Myocyte (in vitro differentiated cells): ENCODE measurements around the gene KIF12. TPM values are rescaled to one million over a fixed set of nuclear protein-coding genes. Genes with fewer than 3 reads are reported as not detected.

Source experiments
- DNase-seq: peaks from one replicate; pipeline ENCODE4 v3.0.0-alpha.2; 2012; ENCODE audit warnings: low read depth
- total RNA-seq: library from RNA; depleted of rRNA; stranded (reverse); fragments of >200 nt; gene quantifications from 2 replicates; pipeline ENCODE4 v1.2.3, GENCODE V29; 2014

The KIF12 gene
- total RNA-seq, 1 donor from 2014 or later: not detected

- no peak for DNase-seq
Measured at GRCh38 chr9:114107286-114108001, 8.4 kb upstream of the KIF12 start.

DNA sequence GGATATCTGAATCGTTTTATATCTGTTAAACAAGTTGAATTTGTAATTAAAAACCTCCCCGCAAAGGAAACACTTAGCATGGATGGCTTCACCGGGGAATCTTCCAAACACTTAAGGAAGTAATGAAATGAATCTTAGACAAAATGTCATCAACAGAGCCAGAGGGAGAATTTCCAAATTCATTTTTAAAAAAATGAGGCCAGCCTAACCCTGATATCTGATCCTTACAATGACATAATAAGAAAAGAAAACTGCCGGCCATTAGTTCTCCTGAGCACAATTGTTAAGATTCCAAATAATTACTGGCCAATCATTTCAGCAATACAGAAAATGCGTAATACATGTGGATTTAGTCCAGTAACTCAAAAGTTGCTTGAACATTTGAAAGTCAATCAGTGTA, 6.1 kb upstream of the KIF12 start:
- no peak for DNase-seq

DNA sequence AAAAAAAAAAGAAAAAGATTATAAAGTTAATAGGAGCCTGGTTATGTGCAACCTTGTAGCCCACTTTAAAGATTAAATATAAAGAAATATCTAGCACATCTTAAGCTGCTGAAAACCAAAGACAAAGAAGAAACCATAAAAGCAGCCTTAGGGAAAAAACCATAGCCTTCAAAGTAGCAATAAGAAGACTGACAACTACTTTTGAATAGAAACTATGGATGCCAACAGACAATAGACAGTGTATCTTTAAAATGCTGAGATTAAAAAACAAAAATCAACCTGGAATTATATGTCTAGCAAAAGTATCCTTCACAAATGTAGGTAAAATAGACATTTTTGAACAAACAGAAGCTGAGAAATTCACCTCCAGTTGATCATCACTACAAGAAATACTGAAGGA, 3.4 kb upstream of the KIF12 start:
- DNase-seq: no peak

- no peak for DNase-seq
Measured at GRCh38 chr9:114100536-114100935, 1.4 kb upstream of the KIF12 start.

DNA sequence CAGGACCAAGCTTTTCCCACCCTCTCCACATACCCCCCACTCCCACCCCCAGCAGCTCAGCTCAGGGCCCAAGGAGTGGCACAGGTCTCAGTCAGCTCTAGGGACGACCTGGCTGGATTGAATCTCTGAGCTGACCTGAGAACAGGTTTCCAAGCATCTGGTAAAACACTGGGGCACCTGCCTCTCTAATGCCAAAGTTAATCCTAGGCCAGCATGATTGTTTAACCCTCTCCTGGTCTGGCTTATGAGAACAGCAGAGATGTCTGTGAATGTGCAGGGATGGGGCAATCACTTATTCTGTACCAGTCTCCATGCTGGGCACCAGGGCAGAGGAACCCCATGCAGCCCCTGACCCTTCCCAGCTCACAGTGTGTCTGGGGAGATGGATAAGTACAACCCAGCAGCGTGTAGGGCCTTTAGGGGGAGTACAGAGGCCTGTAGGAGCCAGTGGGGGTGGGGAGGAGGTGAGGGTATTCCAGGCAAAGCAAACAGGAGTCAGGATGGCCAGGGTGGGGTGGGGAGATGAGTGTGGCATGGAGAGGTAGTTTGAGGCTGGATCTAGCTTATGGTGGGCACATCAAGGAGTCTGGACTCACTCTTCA, 678 bp upstream of the KIF12 start:
- DNase-seq: no peak

DNA sequence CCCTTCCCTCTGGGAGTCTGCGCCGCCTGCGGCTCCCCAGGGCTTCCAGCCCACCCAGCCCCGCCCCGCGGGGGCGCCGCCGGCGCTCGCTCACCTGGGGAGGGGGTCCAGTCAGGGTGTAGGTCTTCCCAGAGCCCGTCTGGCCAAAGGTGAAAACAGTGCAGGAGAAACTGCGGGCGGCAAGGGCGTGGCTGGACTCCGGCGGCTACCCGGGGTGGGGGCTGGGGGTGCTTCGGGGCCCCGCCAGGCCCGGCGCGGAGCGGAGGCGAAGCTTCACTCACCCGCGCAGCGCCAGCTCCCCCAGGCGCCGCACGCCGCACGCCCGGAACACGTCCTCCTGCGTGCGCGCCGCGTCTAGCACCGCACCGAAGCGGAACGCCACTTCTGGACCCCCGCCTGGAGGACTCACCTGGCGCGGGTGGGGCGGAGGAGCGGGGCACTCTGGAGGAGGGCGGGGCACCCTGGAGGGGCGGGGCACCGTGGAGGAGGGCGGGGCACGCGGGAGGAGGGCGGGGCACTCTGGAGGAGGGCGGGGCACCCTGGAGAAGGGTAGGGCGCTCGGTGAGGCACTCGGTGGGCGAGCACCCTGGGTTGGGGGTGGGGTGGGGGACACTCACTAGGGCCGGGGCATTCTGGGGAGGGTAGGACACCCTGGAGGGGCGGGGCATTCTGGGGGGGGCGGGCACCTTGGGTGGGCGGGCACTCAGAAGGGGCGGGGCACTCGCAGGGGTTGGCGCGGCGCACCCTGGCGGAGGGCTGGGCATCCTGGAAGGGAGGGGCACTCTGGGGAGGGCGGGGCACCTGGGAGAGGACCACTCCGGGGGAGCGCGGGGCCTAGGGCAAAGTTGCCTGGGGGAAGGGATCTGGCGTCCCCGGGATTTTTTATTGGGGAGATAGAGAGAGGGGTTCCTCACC, 814 bp downstream of the KIF12 start:
- DNase-seq: no peak

DNA sequence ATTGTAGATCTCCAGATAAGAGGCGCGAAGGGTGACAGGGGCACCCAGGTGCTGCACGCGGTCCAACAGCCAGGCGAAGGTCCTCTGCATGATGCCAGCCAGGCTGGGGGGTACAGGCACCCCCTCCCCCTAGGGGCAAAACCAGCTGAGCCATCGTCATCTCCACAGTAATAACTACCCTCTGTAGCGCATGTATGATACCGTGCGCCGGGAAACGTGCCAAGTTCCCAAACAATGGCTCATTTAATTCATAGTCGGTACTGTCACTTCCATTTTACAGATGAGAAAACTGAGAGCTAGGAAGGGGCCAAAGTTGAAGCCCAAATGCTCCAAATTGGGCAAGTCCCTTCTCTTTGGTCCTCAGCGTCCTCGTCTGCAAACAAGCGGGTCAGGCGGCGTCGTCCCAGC, 1.5 kb downstream of the KIF12 start:
- no peak for DNase-seq

- no peak for DNase-seq
Measured at GRCh38 chr9:114096866-114097612, 2.1 kb downstream of the KIF12 start.

GRCh38 chr9:114096041-114096511, 3.0 kb downstream of the KIF12 start:
- DNase-seq: no peak

GRCh38 chr9:114094971-114095370, 4.1 kb downstream of the KIF12 start:
- no peak for DNase-seq

DNA sequence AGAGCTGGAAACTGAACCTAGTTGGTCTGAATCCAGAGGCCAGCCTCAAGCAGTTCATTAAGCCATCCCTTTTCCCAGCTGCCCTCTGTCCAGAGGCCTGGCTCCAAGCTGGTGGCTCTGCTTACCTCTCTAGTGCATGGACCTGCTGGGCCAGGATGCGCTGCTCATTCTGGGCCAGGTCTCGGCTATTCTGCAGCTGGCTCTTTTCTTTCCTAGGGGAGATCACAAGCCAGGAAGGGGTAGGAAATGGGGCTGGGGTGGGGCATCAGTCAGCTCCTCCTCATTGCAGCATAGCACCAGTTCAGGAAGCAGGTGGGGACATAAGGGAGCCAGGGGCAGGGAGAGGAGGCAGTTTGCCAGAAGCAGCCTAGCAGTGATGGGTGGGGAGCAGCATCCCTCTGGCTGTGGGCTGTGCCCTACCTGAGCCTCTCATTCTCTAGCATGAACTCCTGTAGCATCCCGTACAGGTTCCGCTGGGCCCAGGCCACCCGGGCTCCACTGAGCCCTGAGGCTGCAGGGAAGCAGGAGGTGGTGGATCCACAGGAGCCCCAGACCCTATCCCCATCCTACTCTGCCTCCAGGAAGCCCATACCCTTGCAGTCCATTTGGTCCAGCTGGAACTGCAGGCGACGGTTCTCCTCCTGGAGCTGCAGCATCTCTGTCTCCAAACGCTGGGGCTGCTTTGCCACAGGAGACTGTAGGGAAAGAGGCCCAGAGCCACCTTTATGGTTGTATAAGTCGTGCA, 5.2 kb downstream of the KIF12 start:
- no peak for DNase-seq

GRCh38 chr9:114093031-114093471, 6.0 kb downstream of the KIF12 start:
- DNase-seq: no peak

GRCh38 chr9:114092336-114092735, 6.8 kb downstream of the KIF12 start:
- no peak for DNase-seq

- no peak for DNase-seq
Measured at GRCh38 chr9:114091711-114092110, 7.4 kb downstream of the KIF12 start.

DNA sequence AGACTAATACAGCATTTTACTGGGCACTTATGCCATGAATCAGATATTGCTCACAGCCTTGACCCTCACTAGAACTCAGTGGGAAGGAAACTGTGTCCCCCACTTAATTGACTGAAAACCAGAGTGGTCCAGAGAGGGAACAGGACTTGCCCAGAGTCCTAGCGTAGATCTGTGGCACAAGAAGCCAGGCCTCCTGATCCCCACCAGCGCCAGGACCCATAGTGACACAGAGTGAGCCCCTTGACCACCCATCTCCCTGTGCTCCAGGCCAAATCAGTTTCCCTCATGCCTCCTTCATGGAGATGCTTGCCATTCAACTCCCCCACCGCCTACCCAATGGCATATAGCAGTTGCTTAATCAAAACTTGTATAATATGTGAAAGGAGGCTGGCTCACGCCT, 8.3 kb downstream of the KIF12 start:
- DNase-seq: no peak

DNA sequence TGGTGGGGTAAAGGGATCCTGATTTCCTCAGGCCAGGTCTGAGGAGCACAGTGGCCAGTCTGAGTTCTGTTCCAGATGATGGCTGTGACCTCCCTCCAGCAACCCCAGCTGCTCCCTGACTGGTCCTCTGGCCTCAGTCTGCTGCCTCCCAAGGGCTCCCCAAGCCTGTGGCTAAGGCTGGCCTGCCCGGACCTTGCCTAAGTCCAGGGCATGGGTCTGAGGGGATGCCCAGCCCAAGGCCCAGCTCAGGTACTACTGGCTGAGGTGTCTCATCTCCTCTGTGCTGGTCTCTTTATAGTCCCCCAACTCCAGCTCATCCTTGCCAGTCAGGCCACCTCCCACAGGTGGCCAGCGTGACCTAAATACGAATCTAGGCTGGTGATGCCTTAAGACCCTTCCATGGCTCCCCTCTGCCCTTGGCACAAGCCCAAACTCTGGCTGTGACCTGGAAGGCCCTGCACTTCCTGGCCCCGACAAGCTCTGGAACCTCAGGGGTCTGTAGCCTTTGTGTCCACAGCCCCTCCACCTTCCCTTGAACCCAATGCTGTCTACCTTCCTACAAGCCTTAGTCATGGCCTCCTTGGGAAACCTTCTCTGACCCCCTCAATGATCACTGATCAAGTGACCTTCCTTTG, 9.8 kb downstream of the KIF12 start:
- no peak for DNase-seq

- peak; percentile 76 for DNase-seq
Measured at GRCh38 chr9:114088571-114089170, 10.4 kb downstream of the KIF12 start.

DNA sequence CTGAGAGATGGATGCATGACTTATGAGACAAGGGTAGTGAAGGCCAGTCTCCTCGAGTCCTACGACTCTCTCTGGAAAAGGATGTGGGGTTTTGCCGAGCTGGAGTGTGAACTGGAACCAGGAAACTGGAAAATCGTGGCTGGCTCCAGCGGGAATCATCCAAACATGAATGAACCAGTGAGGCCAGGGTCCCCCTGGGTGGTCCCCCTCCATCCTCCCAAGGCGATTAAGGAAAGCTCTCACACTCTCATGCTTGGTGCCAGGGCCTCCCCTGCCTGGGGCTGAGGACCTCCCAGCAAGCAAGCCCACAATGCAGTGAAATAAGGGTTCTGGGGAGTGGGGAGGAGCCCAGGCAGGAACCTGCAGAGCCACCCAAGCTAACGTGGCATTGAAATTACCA, 11.4 kb downstream of the KIF12 start:
- no peak for DNase-seq

DNA sequence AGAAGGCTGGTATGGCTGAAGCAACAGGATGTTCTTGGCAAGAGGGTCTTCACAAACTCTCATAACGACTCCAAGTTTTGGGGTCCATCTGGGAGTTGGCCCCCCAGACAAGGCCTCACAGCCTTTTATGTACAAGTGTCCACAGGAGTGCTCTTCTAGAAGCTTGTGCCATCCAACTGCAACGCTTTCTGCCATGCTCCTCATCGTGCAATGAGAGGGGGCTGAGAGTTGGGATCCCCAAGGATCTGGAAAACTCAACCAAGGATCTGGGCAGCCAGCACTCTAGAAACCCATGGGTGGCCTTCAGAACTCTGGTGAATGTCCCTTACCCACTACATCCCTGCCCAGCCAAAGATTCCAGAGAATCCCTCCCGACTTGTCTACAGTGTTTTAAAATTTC, 12.5 kb downstream of the KIF12 start:
- no peak for DNase-seq

DNA sequence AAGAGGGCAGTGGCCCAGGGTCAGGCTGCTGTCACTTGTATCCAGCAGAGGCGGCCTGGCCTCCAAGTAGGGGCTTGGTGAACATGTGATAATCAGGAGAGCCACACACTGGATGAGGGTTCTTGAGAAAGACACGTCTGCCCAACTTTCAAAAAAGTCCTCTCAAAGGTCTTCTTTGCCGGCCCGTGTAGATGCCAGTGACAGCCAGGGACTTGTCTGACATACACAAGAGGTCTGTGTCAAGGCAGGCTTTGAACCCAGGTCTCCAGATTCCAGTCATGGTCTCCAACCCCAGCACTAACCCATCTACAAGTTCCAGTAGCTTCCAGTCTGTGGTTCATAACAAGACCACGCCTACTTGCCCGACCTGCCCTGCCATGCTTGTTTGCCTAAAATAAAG, 13.1 kb downstream of the KIF12 start:
- no peak for DNase-seq
